Erythroblast (primary cell): ENCODE measurements around the gene ARMC9.

ENCODE experiments used
- GATA1 ChIP-seq: IDR thresholded peaks from 2 replicates; pipeline ENCODE4 v1.6.1; 2011; ENCODE audit warnings: low read depth, mild to moderate bottlenecking, control low read depth, low read length, moderate library complexity
- POLR2A ChIP-seq: IDR thresholded peaks from 2 replicates; pipeline ENCODE4 v1.6.1; 2011; ENCODE audit warnings: mild to moderate bottlenecking, low read length

DNA sequence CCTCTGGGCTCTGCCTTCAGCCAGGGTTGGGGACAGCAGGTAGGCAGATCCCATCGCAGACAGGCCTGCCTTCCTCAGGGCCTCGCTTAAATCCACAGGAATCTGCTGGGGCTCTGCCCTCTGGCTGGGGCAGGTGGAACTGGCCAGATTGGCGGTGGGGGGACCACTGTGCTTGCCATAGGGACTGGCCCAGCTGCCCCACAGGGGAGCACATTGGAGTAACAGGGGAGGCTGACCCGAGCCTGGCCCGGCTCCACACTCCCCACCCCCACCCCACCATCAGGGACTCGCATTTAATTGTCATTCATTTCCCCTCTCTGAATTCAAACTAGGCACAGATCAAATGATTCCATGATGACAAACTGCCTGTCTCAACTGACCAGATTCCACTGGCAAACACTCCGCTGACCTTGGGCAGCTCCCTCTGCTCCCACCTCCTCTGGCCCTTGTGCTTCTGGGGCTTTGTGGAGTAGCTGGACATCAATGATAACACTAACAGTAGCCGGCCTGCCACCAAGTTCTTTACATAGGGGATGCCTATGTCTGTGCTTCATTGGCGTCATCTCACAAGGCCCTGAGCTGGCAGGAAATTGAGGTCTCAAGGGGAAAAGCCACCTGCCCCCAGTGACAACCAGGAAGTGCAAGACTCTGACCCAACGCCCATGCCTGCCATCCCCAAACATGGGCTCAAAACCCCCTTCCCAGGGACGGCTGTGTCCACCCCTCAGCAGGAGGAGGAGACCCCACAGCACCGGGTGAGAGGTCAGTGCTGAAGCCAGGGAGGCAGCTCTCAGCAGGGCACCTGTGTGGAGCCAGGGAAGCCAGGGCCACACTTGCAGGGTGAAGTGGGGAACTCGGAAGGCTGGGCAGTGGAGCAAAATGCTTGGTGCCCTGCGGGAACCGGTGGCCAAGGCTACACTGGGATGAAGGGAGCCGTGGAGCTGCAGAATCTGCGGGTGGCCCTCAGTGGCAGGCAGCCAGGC lies 195.0 kb downstream of the ARMC9 start:
- TF ChIP-seq POLR2A: no peak
- TF ChIP-seq GATA1: no peak
